Prostate gland (tissue), 2 donors: ENCODE measurements around the gene PHC2.

Experiments
- CTCF ChIP-seq, 4 experiments: fragments of 200-600 bp in 2 of 4; fragments of 450-650 bp in 2 of 4; sonication (generic) in 2 of 4; IDR thresholded peaks; 1 replicate in 3 of 4; 2 replicates in 1 of 4; pipeline ENCODE4 v1.5.1; 2016 to 2019; ENCODE audit warnings: antibody characterized with exemption in 4 of 4, mild to moderate bottlenecking in 2 of 4, moderate library complexity in 2 of 4
- POLR2AphosphoS5 ChIP-seq: sonication (generic); formaldehyde crosslinking; IDR thresholded peaks from one replicate; pipeline ENCODE4 v1.6.1; 2017; ENCODE audit warnings: antibody characterized with exemption

- no peak for TF ChIP-seq POLR2AphosphoS5
- TF ChIP-seq CTCF (IDR thresholded peaks at IDR 0.05): no peak
These were observed 8.8 kb upstream of the PHC2 start for GRCh38 chr1:33439662-33440061.
